B cell (primary cell): ENCODE measurements around the gene DUSP5. TPM values are rescaled to one million over a fixed set of nuclear protein-coding genes. Genes with fewer than 3 reads are reported as not detected.

Experiments used
- ATAC-seq: fragments of 200-7000 bp; cut with Tn5 transposase; one replicate; pipeline ENCODE4 v1.10.0; 2021; ENCODE audit warnings: low read depth, mild to moderate bottlenecking, moderate number of reproducible peaks, moderate library complexity
- CTCF ChIA-PET: fragments of 350-600 bp; sonication (Branson Sonifier 250); formaldehyde crosslinking; loops from one replicate; lab custom pipeline; 2021; ENCODE audit warnings: antibody characterized with exemption, inconsistent platforms; lab: Charles Lee
- POLR2A ChIA-PET: fragments of 350-600 bp; sonication (Branson Sonifier 250); formaldehyde crosslinking; loops from one replicate; lab custom pipeline; 2021; ENCODE audit warnings: antibody characterized with exemption; lab: Charles Lee
- DNase-seq: peaks from one replicate; pipeline ENCODE4 v3.0.0; 2013
- H2AFZ ChIP-seq: 2 replicates; pipeline ENCODE4 v1.6.1; 2012; ENCODE audit warnings: mild to moderate bottlenecking, low read depth, low read length; ENCODE audit not compliant: insufficient read depth, poor library complexity, severe bottlenecking
- H3K27ac ChIP-seq, 2 donors: 1 replicate in 1 of 2; 2 replicates in 1 of 2; pipeline ENCODE4 v1.5.1; 2012 to 2013; ENCODE audit warnings: low read length in 2 of 2, mild to moderate bottlenecking in 2 of 2, moderate library complexity in 1 of 2
- H3K27me3 ChIP-seq, 4 experiments: fragments of 200-600 bp in 1 of 4; sonication (generic) in 1 of 4; replicated peaks in 1 of 4; 1 replicate in 2 of 4; 2 replicates in 2 of 4; pipeline versions ENCODE4 v1.6.1 to v1.7.0; 2013 to 2016; ENCODE audit warnings: low read length in 3 of 4, mild to moderate bottlenecking in 2 of 4, mixed read lengths in 1 of 4, moderate library complexity in 1 of 4; ENCODE audit not compliant: insufficient read depth in 4 of 4, control insufficient read depth in 3 of 4; ENCODE audit errors: control extremely low read depth in 1 of 4
- H3K36me3 ChIP-seq, 2 experiments: replicated peaks in 1 of 2; 1 replicate in 1 of 2; 2 replicates in 1 of 2; pipeline versions ENCODE4 v1.6.1 to v1.7.1; 2013; ENCODE audit warnings: low read length in 1 of 2; ENCODE audit not compliant: insufficient read depth in 2 of 2, control insufficient read depth in 1 of 2; ENCODE audit errors: control extremely low read depth in 1 of 2, extremely low read depth in 1 of 2
- H3K4me1 ChIP-seq, 2 donors: fragments of 200-600 bp in 1 of 2; sonication (generic) in 1 of 2; 1 replicate in 1 of 2; 2 replicates in 1 of 2; pipeline versions ENCODE4 v1.5.1 to v1.6.1; 2013 to 2017; ENCODE audit warnings: low read length in 2 of 2; ENCODE audit not compliant: control insufficient read depth in 2 of 2, insufficient read depth in 2 of 2
- H3K4me2 ChIP-seq: replicated peaks from 2 replicates; pipeline ENCODE3; 2012; ENCODE audit warnings: mild to moderate bottlenecking, low read depth, low read length; ENCODE audit not compliant: poor library complexity, severe bottlenecking
- H3K4me3 ChIP-seq, 5 experiments: fragments of 200-600 bp in 1 of 5; sonication (generic) in 1 of 5; 1 replicate in 3 of 5; 2 replicates in 2 of 5; pipeline versions ENCODE4 v1.5.1 to v1.7.0; 2011 to 2016; ENCODE audit warnings: low read length in 4 of 5, mild to moderate bottlenecking in 4 of 5, low read depth in 2 of 5, control low read depth in 1 of 5, moderate library complexity in 1 of 5; ENCODE audit not compliant: insufficient read depth in 1 of 5; ENCODE audit errors: control extremely low read depth in 1 of 5, extremely low read depth in 1 of 5
- H3K79me2 ChIP-seq: fragments of 200-600 bp; sonication (generic); one replicate; pipeline ENCODE4 v1.6.0; 2016; ENCODE audit warnings: low read length; ENCODE audit not compliant: control insufficient read depth, insufficient read depth
- H3K9ac ChIP-seq: fragments of 200-600 bp; sonication (generic); 2 replicates; pipeline ENCODE4 v1.6.1; 2017; ENCODE audit warnings: mild to moderate bottlenecking, low read length, moderate library complexity
- H3K9me3 ChIP-seq, 3 donors: one replicate each; pipeline versions ENCODE4 v1.6.1 to v1.7.1; 2013; ENCODE audit warnings: low read length in 2 of 3; ENCODE audit not compliant: control insufficient read depth in 2 of 3, insufficient read depth in 1 of 3; ENCODE audit errors: control extremely low read depth in 1 of 3
- H4K20me1 ChIP-seq: 2 replicates; pipeline ENCODE4 v1.6.0; 2012; ENCODE audit warnings: mild to moderate bottlenecking, low read length; ENCODE audit not compliant: insufficient read depth, control insufficient read depth, poor library complexity, severe bottlenecking
- H3K27ac Mint-ChIP-seq: one replicate; pipeline ENCODE4 v1.8.0; 2021; ENCODE audit warnings: mixed read lengths
- H3K27me3 Mint-ChIP-seq: one replicate; pipeline ENCODE4 v1.8.0; 2021; ENCODE audit warnings: mixed read lengths
- H3K4me1 Mint-ChIP-seq: one replicate; pipeline ENCODE4 v1.8.0; 2021; ENCODE audit warnings: mixed read lengths
- H3K4me3 Mint-ChIP-seq: one replicate; pipeline ENCODE4 v1.8.0; 2021; ENCODE audit warnings: mixed read lengths
- H3K9me3 Mint-ChIP-seq: one replicate; pipeline ENCODE4 v1.8.0; 2022; ENCODE audit warnings: mixed read lengths; ENCODE audit not compliant: insufficient read depth
- CTCF ChIP-seq: fragments of 200-600 bp; IDR thresholded peaks from one replicate; pipeline ENCODE4 v1.8.0; 2022; ENCODE audit warnings: antibody characterized with exemption, mild to moderate bottlenecking
- EZH2 ChIP-seq: IDR thresholded peaks from 2 replicates; pipeline ENCODE4 v1.6.1; 2012; ENCODE audit warnings: borderline replicate concordance, low read depth, mild to moderate bottlenecking, moderate library complexity, low read length; ENCODE audit not compliant: insufficient read depth, poor library complexity, severe bottlenecking
- WGBS: methylation state at CpG from one replicate; pipeline ENCODE4 v1.1.5; 2013; ENCODE audit warnings: missing lambda C conversion rate; ENCODE audit not compliant: insufficient coverage; 5-methylcytosine and 5-hydroxymethylcytosine counted together
- intact Hi-C: fragments of 100-400 bp; cut with micrococcal nuclease; formaldehyde crosslinking; loops from one replicate; pipeline ENCODE4 v1.10.0; 2022
- polyA plus RNA-seq: library from polyadenylated mRNA; depleted of rRNA; stranded (reverse); fragments of >200 nt; gene quantifications from 2 replicates; pipeline ENCODE4 v1.2.3, GENCODE V29; 2012
- total RNA-seq, 2 donors: library from RNA; stranded (reverse); fragments of 120-200 nt in 1 of 2; gene quantifications; 1 replicate in 1 of 2; 2 replicates in 1 of 2; pipeline versions ENCODE4 v1.2.3 to v1.2.4, GENCODE V29; 2013 to 2022

Gene DUSP5
- total and polyA plus RNA-seq, 2 donors (not counting 1 experiment from before 2014, with no cell fraction given): 10.0 to 71.0 TPM

DNA sequence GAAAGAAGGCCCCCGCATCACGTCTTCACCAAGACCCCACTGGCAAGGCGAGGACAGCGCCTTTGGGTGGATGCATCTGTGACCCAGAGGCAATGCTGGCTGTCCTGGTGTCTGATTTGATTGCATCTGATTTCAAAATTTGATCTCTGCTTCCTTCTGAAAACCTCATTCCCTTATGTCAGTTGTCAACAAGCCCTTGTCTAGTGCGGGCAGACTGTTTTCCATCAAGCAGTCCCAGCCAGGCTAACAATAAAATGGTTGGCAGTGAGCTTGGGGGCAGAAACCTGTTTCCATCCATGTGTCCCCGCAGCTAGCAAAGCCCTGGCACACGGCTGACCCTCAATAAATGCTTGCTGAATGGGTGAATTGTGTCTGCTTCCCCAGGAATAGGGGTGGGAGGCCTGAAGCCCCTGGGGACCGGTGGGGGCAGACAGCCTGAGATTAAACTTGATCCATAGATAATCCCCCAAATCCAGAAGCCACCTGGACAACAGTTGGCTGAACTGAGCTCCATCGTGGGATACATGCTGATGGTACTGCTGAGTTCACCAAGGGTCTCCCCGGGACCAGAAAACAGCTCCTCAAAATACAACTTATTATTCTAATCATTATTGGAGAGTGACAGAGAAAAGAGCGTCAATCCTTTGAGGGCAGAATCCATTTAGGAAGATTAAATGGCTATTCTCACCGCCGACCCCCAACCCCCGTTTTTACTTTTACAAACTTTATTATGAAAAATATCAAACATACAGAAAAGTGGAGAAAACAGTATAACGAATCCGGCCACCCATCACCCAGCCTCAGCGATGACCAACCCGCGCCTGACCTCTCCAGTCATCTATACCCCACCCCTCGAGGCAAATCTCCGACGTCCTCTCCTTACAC lies 912 bp upstream of the DUSP5 start:
- POLR2A ChIA-PET: interaction anchor here (0.7 to 2.4 kb wide), 3 partner anchors 38 to 142 kb away, joined by 3 to 12 read pairs (median 3); no protein-coding TSS in a partner anchor
- Histone ChIP-seq H3K27ac (peak overlapping the region; percentile 65 to 80), H3K79me2 (peaks cover 14% of the 10 kb centered on the region), H3K4me1 (peaks cover 35 to 48% of the 10 kb centered on the region in 2 donors), H3K4me2 (peak overlapping the region; percentile 93), H2AFZ (peak overlapping the region; percentile 79), H3K9ac (peak overlapping the region; percentile 73), H3K27me3 (peaks cover 0 to 14% (median 2%) of the 10 kb centered on the region in 4 experiments), H4K20me1 (peaks cover 24% of the 10 kb centered on the region), H3K9me3 (no peaks in the 10 kb centered on the region), H3K4me3 (peak overlapping the region in 4 of 5 experiments; percentile 55 to 71 (median 62)), H3K36me3 (no peaks in the 10 kb centered on the region)
- H3K4me1 Mint-ChIP-seq: peaks cover 56% of the 10 kb centered on the region
- DNase-seq: peak; percentile 31
- TF ChIP-seq EZH2 (no peak), CTCF (no peak)
- CTCF ChIA-PET: interaction anchor here (10.3 kb wide), 1 partner anchor 142 kb away, joined by 87 read pairs; no protein-coding TSS in a partner anchor
- intact Hi-C loops: loop anchor here (1.0 to 5.0 kb wide), 7 partner anchors 38 to 488 kb away; no protein-coding TSS in a partner anchor
- ATAC-seq: no peak
- H3K27ac Mint-ChIP-seq: peak overlapping the region; percentile 43
- H3K27me3 Mint-ChIP-seq: peaks cover 10% of the 10 kb centered on the region
- H3K9me3 Mint-ChIP-seq: no peaks in the 10 kb centered on the region
- peak overlapping the region; percentile 93 for H3K4me3 Mint-ChIP-seq
- whole genome bisulfite sequencing: 29% methylated on average over 15 of the region's 22 CpGs
